Hepatocyte (in vitro differentiated cells): ENCODE measurements around the gene LEF1. TPM values are rescaled to one million over a fixed set of nuclear protein-coding genes. Genes with fewer than 3 reads are reported as not detected.

Experiments
- DNase-seq: peaks from one replicate; pipeline ENCODE4 v3.0.0-alpha.2; 2016; ENCODE audit warnings: low spot score
- H2AFZ ChIP-seq: fragments of 200-600 bp; sonication (generic); 2 replicates; pipeline ENCODE4 v1.6.0; 2016; ENCODE audit warnings: antibody characterized with exemption, mild to moderate bottlenecking
- H3K27ac ChIP-seq: fragments of 200-600 bp; sonication (generic); 2 replicates; pipeline ENCODE4 v1.5.1; 2016; ENCODE audit warnings: mild to moderate bottlenecking
- H3K27me3 ChIP-seq: fragments of 200-600 bp; sonication (generic); 2 replicates; pipeline ENCODE4 v1.6.1; 2016
- H3K36me3 ChIP-seq: fragments of 200-600 bp; sonication (generic); replicated peaks from 2 replicates; pipeline ENCODE4 v1.5.1; 2016; ENCODE audit warnings: low read depth; ENCODE audit not compliant: insufficient read depth
- H3K4me1 ChIP-seq: fragments of 200-600 bp; sonication (generic); 2 replicates; pipeline ENCODE4 v1.5.1; 2016; ENCODE audit warnings: mild to moderate bottlenecking, moderate library complexity; ENCODE audit not compliant: insufficient read depth
- H3K4me2 ChIP-seq: fragments of 200-600 bp; sonication (generic); 2 replicates; pipeline ENCODE4 v1.6.0; 2016
- H3K4me3 ChIP-seq: fragments of 200-600 bp; sonication (generic); 2 replicates; pipeline ENCODE4 v1.5.1; 2016; ENCODE audit warnings: mild to moderate bottlenecking
- H3K79me2 ChIP-seq: fragments of 200-600 bp; sonication (generic); 2 replicates; pipeline ENCODE4 v1.6.0; 2017; ENCODE audit warnings: mild to moderate bottlenecking
- H3K9me2 ChIP-seq: fragments of 200-600 bp; sonication (generic); replicated peaks from 2 replicates; pipeline ENCODE4 v1.6.0; 2017; ENCODE audit warnings: mild to moderate bottlenecking; ENCODE audit not compliant: insufficient read depth
- H3K9me3 ChIP-seq: fragments of 200-600 bp; sonication (generic); 2 replicates; pipeline ENCODE4 v1.5.1; 2016; ENCODE audit warnings: low read depth, mild to moderate bottlenecking
- H4K20me1 ChIP-seq: fragments of 200-600 bp; sonication (generic); 2 replicates; pipeline ENCODE4 v1.6.0; 2016; ENCODE audit warnings: mild to moderate bottlenecking; ENCODE audit not compliant: insufficient read depth, poor library complexity, severe bottlenecking
- EZH2 ChIP-seq: fragments of 200-600 bp; sonication (generic); IDR thresholded peaks from 2 replicates; pipeline ENCODE4 v1.6.1; 2016; ENCODE audit warnings: antibody characterized with exemption, mild to moderate bottlenecking, borderline replicate concordance
- EZH2phosphoT487 ChIP-seq: fragments of 200-600 bp; sonication (generic); IDR thresholded peaks from one replicate; pipeline ENCODE4 v1.6.1; 2018; ENCODE audit warnings: antibody characterized with exemption, mild to moderate bottlenecking, low read depth, moderate library complexity; ENCODE audit not compliant: unreplicated experiment, severe bottlenecking
- WGBS: methylation state at CpG from one replicate; pipeline ENCODE4 v1.1.6; 2016; ENCODE audit warnings: low lambda C conversion rate; ENCODE audit errors: missing lambda C conversion rate; 5-methylcytosine and 5-hydroxymethylcytosine counted together
- polyA plus RNA-seq: library from polyadenylated mRNA; unstranded; fragments of >200 nt; fragmentation: Nextera tagmentation; extraction: Ambion mirVana; gene quantifications from 2 replicates; pipeline ENCODE4 v1.2.1, GENCODE V29; 2016
- total RNA-seq: library from RNA; depleted of rRNA; stranded (reverse); fragments of >200 nt; gene quantifications from 2 replicates; pipeline ENCODE4 v1.2.3, GENCODE V29; 2014
- TF ChIP-seq, protein P1 (sequence below): fragments of 200-600 bp; sonication (generic); IDR thresholded peaks from 2 replicates; pipeline ENCODE4 v1.5.1; 2016; ENCODE audit warnings: antibody characterized with exemption, mild to moderate bottlenecking; ENCODE audit not compliant: poor library complexity

The LEF1 gene
- total and polyA plus RNA-seq, 2 experiments from 2014 or later: 8.6 to 10.4 TPM

DNA sequence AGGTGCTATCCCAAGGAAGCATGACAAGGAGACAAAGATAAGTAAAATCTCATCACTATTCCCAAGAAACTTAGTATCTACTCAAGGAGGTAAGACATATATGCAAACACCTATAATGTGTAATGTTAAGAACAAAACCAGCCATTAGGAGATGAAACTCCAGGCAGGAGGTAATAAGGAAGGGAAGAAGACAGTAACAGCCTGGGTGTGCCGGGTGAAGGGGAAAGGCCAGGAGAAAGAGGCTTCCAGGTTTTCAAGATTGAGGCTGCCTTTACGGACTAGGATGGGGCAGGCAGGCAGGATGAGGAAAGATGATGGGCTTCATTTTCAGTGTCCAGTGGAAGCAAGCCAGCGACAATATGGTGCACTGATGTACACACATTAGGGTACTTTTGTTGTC is 62.5 kb downstream of the LEF1 start:
- TF ChIP-seq EZH2phosphoT487 (no peak), EZH2 (no peak)
- TF ChIP-seq, protein P1, sequence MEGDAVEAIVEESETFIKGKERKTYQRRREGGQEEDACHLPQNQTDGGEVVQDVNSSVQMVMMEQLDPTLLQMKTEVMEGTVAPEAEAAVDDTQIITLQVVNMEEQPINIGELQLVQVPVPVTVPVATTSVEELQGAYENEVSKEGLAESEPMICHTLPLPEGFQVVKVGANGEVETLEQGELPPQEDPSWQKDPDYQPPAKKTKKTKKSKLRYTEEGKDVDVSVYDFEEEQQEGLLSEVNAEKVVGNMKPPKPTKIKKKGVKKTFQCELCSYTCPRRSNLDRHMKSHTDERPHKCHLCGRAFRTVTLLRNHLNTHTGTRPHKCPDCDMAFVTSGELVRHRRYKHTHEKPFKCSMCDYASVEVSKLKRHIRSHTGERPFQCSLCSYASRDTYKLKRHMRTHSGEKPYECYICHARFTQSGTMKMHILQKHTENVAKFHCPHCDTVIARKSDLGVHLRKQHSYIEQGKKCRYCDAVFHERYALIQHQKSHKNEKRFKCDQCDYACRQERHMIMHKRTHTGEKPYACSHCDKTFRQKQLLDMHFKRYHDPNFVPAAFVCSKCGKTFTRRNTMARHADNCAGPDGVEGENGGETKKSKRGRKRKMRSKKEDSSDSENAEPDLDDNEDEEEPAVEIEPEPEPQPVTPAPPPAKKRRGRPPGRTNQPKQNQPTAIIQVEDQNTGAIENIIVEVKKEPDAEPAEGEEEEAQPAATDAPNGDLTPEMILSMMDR: no peak
- Histone ChIP-seq H3K36me3 (no peaks in the 10 kb centered on the region), H4K20me1 (no peaks in the 10 kb centered on the region), H3K27me3 (no peaks in the 10 kb centered on the region), H3K4me2 (no peak overlapping the region), H3K79me2 (no peaks in the 10 kb centered on the region), H3K4me1 (no peaks in the 10 kb centered on the region), H3K4me3 (no peak overlapping the region), H2AFZ (no peak overlapping the region), H3K9me2 (no peaks in the 10 kb centered on the region), H3K27ac (no peak overlapping the region), H3K9me3 (no peaks in the 10 kb centered on the region)
- 98% methylated on average over 3 of the region's 3 CpGs for WGBS
- no peak for DNase-seq

DNA sequence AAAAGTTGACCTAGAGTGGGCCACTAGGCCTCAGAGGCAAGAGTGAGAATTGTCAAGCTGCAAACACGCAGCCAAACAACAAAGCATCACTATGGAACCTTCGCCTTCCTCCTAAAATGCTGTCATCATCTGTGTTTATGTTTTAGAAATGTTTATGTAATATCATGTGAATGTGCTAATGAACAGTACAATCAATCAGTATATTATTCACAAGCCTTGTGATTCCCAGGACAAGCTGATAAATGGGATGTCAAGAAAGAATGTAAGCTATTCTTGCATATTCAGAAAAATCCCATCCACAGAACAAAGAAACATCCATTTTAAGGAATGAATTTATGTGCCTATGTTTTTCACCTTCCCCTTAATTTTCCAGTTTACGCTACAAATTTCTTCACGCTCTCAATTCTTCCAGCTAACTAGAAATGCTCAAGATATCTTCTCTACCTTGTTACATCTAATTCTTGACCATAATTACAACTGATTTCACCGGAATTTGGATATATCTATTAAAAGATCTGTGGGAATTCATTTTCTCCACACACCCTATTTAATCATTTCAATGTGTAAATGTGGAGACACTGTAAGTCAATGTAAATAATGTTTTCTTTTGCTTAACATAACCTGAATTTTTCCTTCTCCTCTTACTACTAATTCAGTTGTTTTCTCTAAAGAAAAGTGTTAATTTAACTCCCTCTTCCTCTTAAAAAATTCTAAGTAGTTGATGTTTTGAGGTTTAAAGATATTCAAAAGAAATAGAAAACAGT is 65.5 kb downstream of the LEF1 start:
- WGBS: 93% methylated on average over 5 of the region's 5 CpGs
- Histone ChIP-seq H3K4me3 (no peak overlapping the region), H2AFZ (no peak overlapping the region), H3K79me2 (no peaks in the 10 kb centered on the region), H3K27ac (no peak overlapping the region), H3K36me3 (no peaks in the 10 kb centered on the region), H3K27me3 (no peaks in the 10 kb centered on the region), H3K9me2 (no peaks in the 10 kb centered on the region), H3K9me3 (no peaks in the 10 kb centered on the region), H4K20me1 (no peaks in the 10 kb centered on the region), H3K4me2 (no peak overlapping the region), H3K4me1 (no peaks in the 10 kb centered on the region)
- DNase-seq: no peak
- TF ChIP-seq, protein P1: no peak
- TF ChIP-seq EZH2phosphoT487: no peak
- no peak for TF ChIP-seq EZH2

DNA sequence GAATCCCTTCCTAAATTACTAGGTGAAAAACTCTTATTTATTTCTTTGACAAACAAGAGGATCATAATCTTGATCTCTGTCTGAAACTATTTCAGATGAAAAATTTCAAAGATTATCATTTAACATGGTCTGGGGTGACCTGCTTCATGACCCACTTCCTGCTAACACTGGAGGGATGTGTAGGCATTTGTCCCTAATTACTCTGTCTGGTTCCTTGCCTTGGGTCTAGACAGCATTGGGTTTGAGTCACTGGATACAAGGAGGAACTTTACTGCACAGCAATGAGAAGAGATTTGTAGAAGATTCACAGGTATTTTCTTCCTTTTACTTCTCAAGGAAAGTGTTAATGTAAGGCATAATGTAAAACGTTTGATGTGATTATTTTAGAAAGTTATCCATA is 67.9 kb downstream of the LEF1 start:
- Histone ChIP-seq H2AFZ (no peak overlapping the region), H3K4me1 (no peaks in the 10 kb centered on the region), H3K4me3 (no peak overlapping the region), H3K79me2 (no peaks in the 10 kb centered on the region), H3K27me3 (no peaks in the 10 kb centered on the region), H4K20me1 (no peaks in the 10 kb centered on the region), H3K27ac (no peak overlapping the region), H3K9me2 (no peaks in the 10 kb centered on the region), H3K36me3 (no peaks in the 10 kb centered on the region), H3K9me3 (no peaks in the 10 kb centered on the region), H3K4me2 (no peak overlapping the region)
- WGBS: 42% methylated on average over 1 of the region's 1 CpG
- DNase-seq: no peak
- TF ChIP-seq, protein P1: no peak
- TF ChIP-seq EZH2: no peak
- no peak for TF ChIP-seq EZH2phosphoT487
